Activated CD4-positive, alpha-beta T cell treated with anti-CD3 and anti-CD28 coated beads, Interleukin-2, amount 10 ng/mL, durations not matched to agents 7 days and 5 days (primary cell): ENCODE results near the gene PIANP. TPM values are rescaled to one million over a fixed set of nuclear protein-coding genes. Genes with fewer than 3 reads are reported as not detected.
"Not testable (repeated sequence)": the region's sequence is repeated elsewhere in the genome, so short reads cannot be mapped to it uniquely, and the experiment has no call there.

Experiments
- CTCF ChIA-PET: fragments of 350-600 bp; sonication (Branson Sonifier 250); formaldehyde crosslinking; loops from one replicate; lab custom pipeline; 2021; ENCODE audit warnings: antibody characterized with exemption; lab: Charles Lee
- POLR2A ChIA-PET: fragments of 350-600 bp; sonication (Branson Sonifier 250); formaldehyde crosslinking; loops from one replicate; lab custom pipeline; 2021; ENCODE audit warnings: antibody characterized with exemption; lab: Charles Lee
- DNase-seq: peaks from one replicate; pipeline ENCODE4 v3.0.0-alpha.2; 2020
- H3K27ac Mint-ChIP-seq: one replicate; pipeline ENCODE4 v1.8.0; 2021; ENCODE audit warnings: mild to moderate bottlenecking, moderate library complexity, mixed read lengths
- H3K27me3 Mint-ChIP-seq: one replicate; pipeline ENCODE4 v1.8.0; 2021; ENCODE audit warnings: mixed read lengths
- H3K36me3 Mint-ChIP-seq: one replicate; pipeline ENCODE4 v1.8.0; 2021; ENCODE audit warnings: low read depth, mixed read lengths
- H3K4me1 Mint-ChIP-seq: one replicate; pipeline ENCODE4 v1.8.0; 2021; ENCODE audit warnings: mixed read lengths
- H3K4me3 Mint-ChIP-seq: one replicate; pipeline ENCODE4 v1.8.0; 2021; ENCODE audit warnings: mild to moderate bottlenecking, moderate library complexity, mixed read lengths
- H3K9me3 Mint-ChIP-seq: one replicate; pipeline ENCODE4 v1.8.0; 2021; ENCODE audit warnings: mixed read lengths
- total RNA-seq, 2 experiments: library from RNA; stranded (reverse); gene quantifications; one replicate each; pipeline ENCODE4 v1.2.3, GENCODE V29; 2021

The PIANP gene
- total RNA-seq, 2 experiments from 2014 or later = not detected

- DNase-seq = no peak
- Mint-ChIP-seq H3K27me3 (no peaks in the 10 kb centered on the region), H3K36me3 (peaks cover 15% of the 10 kb centered on the region), H3K9me3 (no peaks in the 10 kb centered on the region), H3K4me3 (no peak overlapping the region), H3K27ac (no peak overlapping the region), H3K4me1 (peaks cover 15% of the 10 kb centered on the region)
- CTCF ChIA-PET = interaction anchor here (1.3 to 1.5 kb wide), 3 partner anchors 19 to 228 kb away, joined by 3 read pairs; no protein-coding TSS in a partner anchor
- POLR2A ChIA-PET = no interaction called here
Measured at GRCh38 chr12:6729186-6729585, 28.6 kb upstream of the PIANP start.

- DNase-seq = no peak
- POLR2A ChIA-PET = no interaction called here
- Mint-ChIP-seq H3K4me1 (peaks cover 24% of the 10 kb centered on the region), H3K4me3 (peak overlapping the region; percentile 89), H3K9me3 (no peaks in the 10 kb centered on the region), H3K36me3 (peaks cover 7% of the 10 kb centered on the region), H3K27me3 (no peaks in the 10 kb centered on the region), H3K27ac (peak overlapping the region; percentile 92)
- CTCF ChIA-PET = interaction anchor here (0.6 to 5.2 kb wide), 5 partner anchors 11 to 166 kb away, joined by 3 to 33 read pairs (median 4); partner anchors contain the start of genes MLF2 and PTMS
Measured at GRCh38 chr12:6725350-6725749, 24.7 kb upstream of the PIANP start.

DNA sequence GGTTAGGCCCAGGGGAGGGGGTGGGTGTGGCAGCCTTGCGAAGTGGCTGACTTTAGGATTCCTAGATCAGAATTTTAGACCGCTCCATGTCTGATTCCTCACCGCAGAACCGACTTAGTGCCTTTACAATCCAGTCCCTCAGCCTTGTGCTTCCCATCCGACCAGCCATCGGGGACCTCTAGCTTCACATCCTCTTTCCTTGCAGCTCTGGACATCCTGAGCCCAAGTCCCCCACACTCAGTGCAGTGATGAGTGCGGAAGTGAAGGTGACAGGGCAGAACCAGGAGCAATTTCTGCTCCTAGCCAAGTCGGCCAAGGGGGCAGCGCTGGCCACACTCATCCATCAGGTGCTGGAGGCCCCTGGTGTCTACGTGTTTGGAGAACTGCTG, 23.8 kb upstream of the PIANP start:
- Mint-ChIP-seq H3K27ac (peak overlapping the region; percentile 92), H3K9me3 (no peaks in the 10 kb centered on the region), H3K4me1 (peaks cover 24% of the 10 kb centered on the region), H3K27me3 (no peaks in the 10 kb centered on the region), H3K36me3 (peaks cover 3% of the 10 kb centered on the region), H3K4me3 (peak overlapping the region; percentile 89)
- ChIA-PET CTCF (interaction anchor here (0.6 to 5.2 kb wide), 19 partner anchors 8 to 384 kb away, joined by 3 to 33 read pairs (median 3); partner anchors contain the start of genes MLF2, PTMS and ZNF384), POLR2A (interaction anchor here (1.0 to 1.3 kb wide), 4 partner anchors 15 to 190 kb away, joined by 3 to 10 read pairs (median 5); partner anchors contain the start of genes CDCA3, GAPDH, USP5 and ZNF384)
- DNase-seq = peak; percentile 42

DNA sequence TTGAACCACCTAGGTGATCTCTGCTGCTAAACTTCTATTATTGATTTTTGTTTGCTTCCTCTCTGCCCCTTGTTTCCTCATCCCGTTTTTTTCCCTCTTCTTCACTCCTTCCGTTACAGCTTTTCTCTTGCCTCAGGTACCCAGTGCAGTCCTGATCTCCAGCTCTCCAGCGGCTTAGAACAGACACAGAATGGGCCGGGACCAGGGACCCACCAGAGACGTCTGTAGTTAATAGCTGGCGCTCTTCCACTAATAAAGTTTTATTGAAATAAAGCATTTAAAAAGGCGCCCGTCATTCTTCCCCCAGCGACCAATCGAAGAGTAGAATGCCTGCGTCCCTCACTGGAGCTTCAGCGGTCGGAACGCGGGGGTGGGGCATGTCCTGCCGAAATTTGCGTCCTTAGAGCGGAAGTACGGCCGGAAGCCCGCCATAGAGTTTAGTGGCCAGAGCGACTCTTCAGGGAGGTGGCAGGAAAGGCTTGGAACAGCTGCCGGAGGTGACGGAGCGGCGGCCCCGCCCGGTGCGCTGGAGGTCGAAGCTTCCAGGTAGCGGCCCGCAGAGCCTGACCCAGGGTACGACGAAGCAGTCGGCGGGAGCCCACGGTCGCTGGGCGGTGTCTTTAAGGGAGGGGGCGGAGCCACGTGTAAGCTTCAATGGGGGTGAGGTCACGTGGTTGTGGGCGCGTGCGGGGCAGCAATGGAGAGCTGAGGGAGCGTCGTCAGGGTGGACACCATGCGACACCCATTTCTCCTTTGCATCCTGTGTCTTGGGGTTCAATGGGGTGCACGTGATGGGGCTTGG, 23.2 kb upstream of the PIANP start, which contains the start of gene COPS7A:
COPS7A (plus strand) TSS at position 440 of the 802 bp plus-strand sequence. CDS start 611 bp downstream, outside the sequence.
- peak; percentile 98 for DNase-seq
- ChIA-PET POLR2A (interaction anchor here (0.5 to 1.3 kb wide), 7 partner anchors 15 to 356 kb away, joined by 3 to 10 read pairs (median 5); partner anchors contain the start of genes CDCA3, GAPDH, USP5 and ZNF384), CTCF (interaction anchor here (0.7 to 5.2 kb wide), 19 partner anchors 9 to 384 kb away, joined by 3 to 33 read pairs (median 4); partner anchors contain the start of genes MLF2, PTMS and ZNF384)

GRCh38 chr12:6722863-6723262, 22.2 kb upstream of the PIANP start:
- Mint-ChIP-seq H3K4me1 (peaks cover 24% of the 10 kb centered on the region), H3K9me3 (no peaks in the 10 kb centered on the region), H3K27ac (no peak overlapping the region), H3K4me3 (peak overlapping the region; percentile 89), H3K27me3 (no peaks in the 10 kb centered on the region), H3K36me3 (no peaks in the 10 kb centered on the region)
- no peak for DNase-seq
- ChIA-PET CTCF (interaction anchor here (0.6 to 5.2 kb wide), 6 partner anchors 8 to 171 kb away, joined by 3 to 33 read pairs (median 4); partner anchors contain the start of gene MLF2), POLR2A (interaction anchor here (1.1 kb wide), 1 partner anchor 36 kb away, joined by 3 read pairs; no protein-coding TSS in a partner anchor)

More for the DNA sequence above, 23.2 kb upstream of the PIANP start, which contains the start of gene COPS7A:
- Mint-ChIP-seq H3K27me3 (no peaks in the 10 kb centered on the region), H3K4me3 (peak within 1 kb of the TSS; percentile 89), H3K27ac (peak within 1 kb of the TSS; percentile 92), H3K36me3 (no peaks in the 10 kb centered on the region), H3K9me3 (no peaks in the 10 kb centered on the region), H3K4me1 (peaks cover 24% of the 10 kb centered on the region)

- H3K27ac Mint-ChIP-seq = no peak overlapping the region
- ChIA-PET CTCF (no interaction called here), POLR2A (no interaction called here)
Measured at GRCh38 chr12:6716874-6717437, 16.3 kb upstream of the PIANP start.

GRCh38 chr12:6716031-6716873, 15.6 kb upstream of the PIANP start:
- H3K27ac Mint-ChIP-seq, DNase-seq, H3K4me1 Mint-ChIP-seq, H3K4me3 Mint-ChIP-seq, H3K36me3 Mint-ChIP-seq, POLR2A ChIA-PET, H3K9me3 Mint-ChIP-seq, H3K27me3 Mint-ChIP-seq: not testable (repeated sequence)
- CTCF ChIA-PET = interaction anchor here (2.0 kb wide), 1 partner anchor 7 kb away, joined by 6 read pairs; the partner anchor contains the start of gene COPS7A

More at GRCh38 chr12:6716874-6717437, 16.3 kb upstream of the PIANP start:
- Mint-ChIP-seq H3K4me3 (no peak overlapping the region), H3K27me3 (no peaks in the 10 kb centered on the region), H3K9me3 (no peaks in the 10 kb centered on the region), H3K36me3 (no peaks in the 10 kb centered on the region), H3K4me1 (peaks cover 5% of the 10 kb centered on the region)
- DNase-seq = no peak

DNA sequence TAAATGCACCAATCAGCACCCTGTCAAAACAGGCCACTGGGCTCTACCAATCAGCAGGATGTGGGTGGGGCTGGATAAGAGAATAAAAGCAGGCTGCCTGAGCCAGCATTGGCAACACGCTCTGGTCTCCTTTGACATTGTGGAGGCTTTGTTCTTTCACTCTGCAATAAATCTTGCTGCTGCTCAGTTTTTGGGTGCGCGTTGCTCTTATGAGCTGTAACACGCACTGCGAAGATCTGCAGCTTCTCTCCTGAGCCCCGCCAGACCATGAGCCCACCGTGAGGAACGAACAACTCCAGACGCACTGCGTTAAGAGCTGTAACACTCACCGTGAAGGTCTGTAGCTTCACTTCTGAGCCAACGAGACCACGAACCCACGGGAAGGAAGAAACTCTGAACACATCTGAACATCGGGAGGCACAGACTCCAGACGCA, 8.4 kb upstream of the PIANP start:
- H3K27ac Mint-ChIP-seq = peak overlapping the region; percentile 43
- H3K9me3 Mint-ChIP-seq = no peaks in the 10 kb centered on the region
- peak; percentile 38 for DNase-seq
- ChIA-PET CTCF (interaction anchor here (1.5 kb wide), 1 partner anchor 12 kb away, joined by 7 read pairs; no protein-coding TSS in a partner anchor), POLR2A (interaction anchor here (0.6 to 1.8 kb wide), 2 partner anchors 15 to 24 kb away, joined by 5 to 8 read pairs; partner anchors contain the start of gene COPS7A)
- peaks cover 11% of the 10 kb centered on the region for H3K27me3 Mint-ChIP-seq
- no peaks in the 10 kb centered on the region for H3K36me3 Mint-ChIP-seq
- H3K4me1 Mint-ChIP-seq = peaks cover 9% of the 10 kb centered on the region
- H3K4me3 Mint-ChIP-seq = peak overlapping the region; percentile 41

DNA sequence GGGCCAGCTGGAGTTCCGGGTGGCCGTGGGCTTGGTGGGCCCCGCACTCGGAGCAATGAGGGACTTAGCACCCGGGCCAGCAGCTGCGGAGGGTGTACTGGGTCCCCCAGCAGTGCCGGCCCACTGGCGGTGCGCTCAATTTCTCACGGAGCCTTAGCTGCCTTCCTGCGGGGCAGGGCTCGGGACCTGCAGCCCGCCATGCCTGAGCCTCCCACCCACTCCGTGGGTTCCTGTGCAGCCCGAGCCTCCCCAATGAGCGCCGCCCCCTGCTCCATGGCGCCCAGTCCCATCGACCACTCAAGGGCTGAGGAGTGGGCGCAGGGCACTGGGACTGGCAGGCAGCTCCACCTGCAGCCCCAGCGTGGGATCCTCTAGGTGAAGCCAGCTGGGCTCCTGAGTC, 7.7 kb upstream of the PIANP start:
- ChIA-PET POLR2A (interaction anchor here (0.6 to 1.8 kb wide), 2 partner anchors 15 to 24 kb away, joined by 5 to 8 read pairs; partner anchors contain the start of gene COPS7A), CTCF (interaction anchor here (1.1 to 1.5 kb wide), 2 partner anchors 9 to 12 kb away, joined by 3 to 7 read pairs; no protein-coding TSS in a partner anchor)
- H3K36me3 Mint-ChIP-seq, DNase-seq, H3K27ac Mint-ChIP-seq, H3K4me1 Mint-ChIP-seq, H3K4me3 Mint-ChIP-seq, H3K9me3 Mint-ChIP-seq: not testable (repeated sequence)
- H3K27me3 Mint-ChIP-seq = peaks cover 16% of the 10 kb centered on the region

DNA sequence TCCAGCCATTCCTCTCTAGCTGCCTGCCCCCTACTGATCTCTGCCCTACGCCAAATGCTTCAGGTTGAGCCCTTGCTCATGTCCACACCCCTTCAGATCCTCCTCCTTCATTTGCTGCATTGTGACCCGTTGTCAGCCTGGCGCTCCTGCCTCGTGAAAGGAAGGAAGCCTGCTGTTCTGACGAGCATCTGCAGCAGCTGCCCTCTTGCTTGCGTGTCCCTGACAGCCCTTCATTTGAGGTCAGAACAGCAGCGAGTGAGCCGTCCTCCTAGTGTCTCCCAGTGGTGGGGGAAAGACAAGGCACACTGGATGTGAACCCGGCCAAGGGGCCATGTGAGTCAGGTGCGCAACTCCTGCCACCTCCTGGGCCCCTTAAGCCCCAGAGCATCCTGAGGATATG, 3.0 kb upstream of the PIANP start:
- peaks cover 56% of the 10 kb centered on the region for H3K27me3 Mint-ChIP-seq
- H3K27ac Mint-ChIP-seq = no peak overlapping the region
- no peak for DNase-seq
- H3K4me3 Mint-ChIP-seq = no peak overlapping the region
- peaks cover 5% of the 10 kb centered on the region for H3K36me3 Mint-ChIP-seq
- peaks cover 21% of the 10 kb centered on the region for H3K4me1 Mint-ChIP-seq
- CTCF ChIA-PET = no interaction called here
- POLR2A ChIA-PET = no interaction called here
- no peaks in the 10 kb centered on the region for H3K9me3 Mint-ChIP-seq

- Mint-ChIP-seq H3K4me1 (peaks cover 25% of the 10 kb centered on the region), H3K36me3 (peaks cover 5% of the 10 kb centered on the region), H3K27me3 (peaks cover 69% of the 10 kb centered on the region), H3K4me3 (peak overlapping the region; percentile 60), H3K27ac (no peak overlapping the region), H3K9me3 (no peaks in the 10 kb centered on the region)
- DNase-seq = no peak
- ChIA-PET POLR2A (no interaction called here), CTCF (no interaction called here)
Measured at GRCh38 chr12:6701078-6701768, 608 bp upstream of the PIANP start.
